Testis (tissue), 2 donors: Measurements from ENCODE around the gene SLC38A1.

Experiments
- CTCF ChIP-seq, 3 experiments: fragments of 450-650 bp in 2 of 3; fragments of 200-600 bp in 1 of 3; sonication (generic) in 1 of 3; IDR thresholded peaks; one replicate each; pipeline ENCODE4 v1.5.1; 2016 to 2019; ENCODE audit warnings: antibody characterized with exemption in 3 of 3, mild to moderate bottlenecking in 2 of 3, moderate library complexity in 1 of 3
- POLR2A ChIP-seq: fragments of 450-650 bp; IDR thresholded peaks from one replicate; pipeline ENCODE4 v1.6.1; 2017; ENCODE audit warnings: antibody characterized with exemption, mild to moderate bottlenecking, moderate library complexity

GRCh38 chr12:46159309-46159901 lies 109.4 kb downstream of the SLC38A1 start:
- TF ChIP-seq CTCF (IDR thresholded peaks at IDR 0.05) (no peak), POLR2A (no peak)
